Psoas muscle (tissue), 8 donors: ENCODE data around the gene OSBPL3. TPM values are rescaled to one million over a fixed set of nuclear protein-coding genes. Genes with fewer than 3 reads are reported as not detected.

ENCODE experiments used
- ATAC-seq, 4 donors: fragments of 200-7000 bp; cut with Tn5 transposase; one replicate each; pipeline ENCODE4 v1.9.1; 2020; ENCODE audit warnings: moderate library complexity in 3 of 4, mild to moderate bottlenecking in 2 of 4
- DNase-seq, 2 donors: peaks; one replicate each; pipeline ENCODE4 v3.0.0-alpha.2; 2020
- H3K27ac ChIP-seq: fragments of 200-600 bp; one replicate; pipeline ENCODE4 v1.8.0; 2022
- H3K27me3 ChIP-seq, 3 donors: fragments of 200-600 bp in 1 of 3; one replicate each; pipeline versions ENCODE4 v1.6.1 to v1.8.0; 2013 to 2022; ENCODE audit warnings: low read length in 2 of 3, mild to moderate bottlenecking in 2 of 3, moderate library complexity in 1 of 3; ENCODE audit not compliant: insufficient read depth in 3 of 3
- H3K36me3 ChIP-seq, 2 donors: fragments of 200-600 bp in 1 of 2; one replicate each; pipeline versions ENCODE4 v1.6.1 to v1.8.0; 2013 to 2022; ENCODE audit warnings: low read depth in 1 of 2, mild to moderate bottlenecking in 1 of 2, moderate library complexity in 1 of 2; ENCODE audit not compliant: insufficient read depth in 1 of 2
- H3K4me1 ChIP-seq: fragments of 200-600 bp; one replicate; pipeline ENCODE4 v1.8.0; 2022
- H3K4me3 ChIP-seq: fragments of 200-600 bp; one replicate; pipeline ENCODE4 v1.8.0; 2022; ENCODE audit warnings: mild to moderate bottlenecking
- H3K9me3 ChIP-seq: fragments of 200-600 bp; one replicate; pipeline ENCODE4 v1.8.0; 2022
- CTCF ChIP-seq: fragments of 200-600 bp; IDR thresholded peaks from one replicate; pipeline ENCODE4 v1.8.0; 2022; ENCODE audit warnings: antibody characterized with exemption
- WGBS, 3 donors: extraction: QIAGEN DNeasy Blood & Tissue Kit; methylation state at CpG; one replicate each; pipeline versions ENCODE4 v1.1.6 to v1.1.7; 2013; 5-methylcytosine and 5-hydroxymethylcytosine counted together
- intact Hi-C, 2 donors: fragments of 100-400 bp; cut with DNase I; formaldehyde crosslinking; loops; one replicate each; pipeline versions ENCODE4 v1.11.0 to v1.14.2; 2022
- polyA plus RNA-seq, 3 donors: library from polyadenylated mRNA; stranded (reverse); fragments of 200-250 nt; gene quantifications; one replicate each; pipeline ENCODE4 v1.2.3, GENCODE V29; 2013
- total RNA-seq, 4 donors: library from RNA; stranded (reverse); fragmentation: NEBNext Ultra II Directional in 2 of 4; extraction: Animal tissue kit (Norgen Biotek cat#: 25700) in 2 of 4; gene quantifications; one replicate each; pipeline versions ENCODE4 v1.2.1 to v1.2.4, GENCODE V29; 2021 to 2023
- donor health status: healthy with polysubstance abuse.
- donor health status: DM: no; HTN: no; CAD: no; lungs with moderate emphysema.
- donor health status: Bipolar disorder and iron deficiency.
- donor health status: healthy.
- donor health status: DM: yes; HTN: yes; CAD: no.
- donor health status: DM: no; HTN: no; CAD: no.
- donor health status: DM: no; HTN: no; CAD: no.
- donor health status: DM: yes; HTN: yes; CAD: no.

Gene OSBPL3
- total and polyA plus RNA-seq, 7 donors, result 1.9 to 8.7 (median 4.2) TPM

- peak overlapping the region; percentile 47 for H3K27ac ChIP-seq
- H3K9me3 ChIP-seq, result no peaks in the 10 kb centered on the region
- WGBS, 3 donors, result 7 to 39% (median 23%) methylated on average over 1 of the region's 1 CpG
- ATAC-seq (peak in 2 of 4 donors; percentile 20 to 22), DNase-seq (no peak)
- H3K4me1 ChIP-seq, result peaks cover 31% of the 10 kb centered on the region
- no peaks in the 10 kb centered on the region for H3K27me3 ChIP-seq
- no peaks in the 10 kb centered on the region for H3K36me3 ChIP-seq
- no peak overlapping the region for H3K4me3 ChIP-seq
- intact Hi-C loops, result loop anchor here in 1 of 2 donors (5.0 kb wide), 2 partner anchors 61 to 99 kb away; partner anchors contain the start of gene OSBPL3
- no peak for TF ChIP-seq CTCF
Measured at GRCh38 chr7:24883622-24884013, 96.4 kb downstream of the OSBPL3 start.

GRCh38 chr7:24882989-24883621 lies 96.9 kb downstream of the OSBPL3 start:
- Histone ChIP-seq H3K27me3 (no peaks in the 10 kb centered on the region), H3K9me3 (no peaks in the 10 kb centered on the region), H3K4me1 (peaks cover 31% of the 10 kb centered on the region), H3K27ac (peak overlapping the region; percentile 47), H3K36me3 (no peaks in the 10 kb centered on the region), H3K4me3 (no peak overlapping the region)
- intact Hi-C loops, result loop anchor here in 1 of 2 donors (5.0 kb wide), 2 partner anchors 61 to 99 kb away; partner anchors contain the start of gene OSBPL3
- DNase-seq (peak; percentile 72 to 84), ATAC-seq (peak; percentile 78 to 91 (median 87))
- no peak for TF ChIP-seq CTCF
- WGBS, 3 donors, result 5 to 7% (median 6%) methylated on average over 3 of the region's 3 CpGs

- no peaks in the 10 kb centered on the region for H3K9me3 ChIP-seq
- DNase-seq, result no peak
- H3K36me3 ChIP-seq, result no peaks in the 10 kb centered on the region
- WGBS, 3 donors, result 71 to 80% (median 71%) methylated on average over 4 of the region's 4 CpGs
- H3K4me1 ChIP-seq, result peaks cover 31% of the 10 kb centered on the region
- no peak overlapping the region for H3K27ac ChIP-seq
- intact Hi-C loops, result loop anchor here in 1 of 2 donors (5.0 kb wide), 2 partner anchors 59 to 101 kb away; partner anchors contain the start of gene OSBPL3
- no peak for ATAC-seq
- no peak for TF ChIP-seq CTCF
- H3K4me3 ChIP-seq, result no peak overlapping the region
- H3K27me3 ChIP-seq, result no peaks in the 10 kb centered on the region
Measured at GRCh38 chr7:24881623-24882022, 98.4 kb downstream of the OSBPL3 start.

- no peak for ATAC-seq
- intact Hi-C loops, result loop anchor here in 1 of 2 donors (5.0 kb wide), 2 partner anchors 59 to 101 kb away; partner anchors contain the start of gene OSBPL3
- H3K27me3 ChIP-seq, result no peaks in the 10 kb centered on the region
- no peaks in the 10 kb centered on the region for H3K36me3 ChIP-seq
- no peak overlapping the region for H3K4me3 ChIP-seq
- no peaks in the 10 kb centered on the region for H3K9me3 ChIP-seq
- peaks cover 31% of the 10 kb centered on the region for H3K4me1 ChIP-seq
- TF ChIP-seq CTCF, result no peak
- DNase-seq, result no peak
- H3K27ac ChIP-seq, result no peak overlapping the region
Measured at GRCh38 chr7:24880886-24881285, 99.1 kb downstream of the OSBPL3 start.
